HEK293 (cell line): ENCODE results near the gene SPDL1.

Experiments used
- CTCF ChIA-PET: fragments of 350-600 bp; formaldehyde crosslinking; extraction: SDS; loops from one replicate; lab custom pipeline; 2021; ENCODE audit warnings: antibody characterized with exemption; lab: Yijun Ruan, JAX
- POLR2A ChIA-PET: fragments of 300-600 bp; formaldehyde crosslinking; extraction: SDS; loops from one replicate; lab custom pipeline; 2020; ENCODE audit warnings: antibody characterized with exemption, inconsistent platforms; lab: Yijun Ruan, JAX
- H3K27ac ChIP-seq: fragments of 200-500 bp; sonication (Bioruptor generic); 2 replicates; pipeline ENCODE4 v1.5.1; 2014; ENCODE audit warnings: low read depth, low read length, control low read depth, inconsistent platforms; ENCODE audit errors: extremely low read depth
- H3K36me3 ChIP-seq, 2 experiments: fragments of 200-500 bp in 1 of 2; sonication (Bioruptor generic) in 1 of 2; 1 replicate in 1 of 2; 2 replicates in 1 of 2; pipeline ENCODE4 v1.5.1; 2014 to 2017; ENCODE audit warnings: inconsistent platforms in 2 of 2, low read length in 2 of 2; ENCODE audit not compliant: control insufficient read depth in 2 of 2, insufficient read depth in 1 of 2
- H3K4me1 ChIP-seq: fragments of 200-500 bp; sonication (Bioruptor generic); 2 replicates; pipeline ENCODE4 v1.5.1; 2014; ENCODE audit warnings: mild to moderate bottlenecking, low read length, inconsistent platforms; ENCODE audit not compliant: control insufficient read depth, insufficient read depth
- H3K4me3 ChIP-seq: 2 replicates; pipeline ENCODE4 v1.5.1; 2011; ENCODE audit warnings: low read depth, mild to moderate bottlenecking, control low read depth, low read length, moderate library complexity
- H3K9me3 ChIP-seq: fragments of 200-500 bp; sonication (Bioruptor generic); 2 replicates; pipeline ENCODE4 v1.5.1; 2014; ENCODE audit warnings: low read depth, low read length, inconsistent platforms; ENCODE audit not compliant: control insufficient read depth, insufficient read depth
- BCL11A ChIP-seq: fragments of 450-650 bp; formaldehyde crosslinking; IDR thresholded peaks from 2 replicates; pipeline ENCODE4 v1.5.1; 2016; ENCODE audit warnings: low read depth, missing biosample characterization, missing genetic modification characterization
- IKZF3 ChIP-seq: fragments of 450-650 bp; IDR thresholded peaks from 2 replicates; pipeline ENCODE4 v1.5.0; 2018; ENCODE audit warnings: missing biosample characterization, mild to moderate bottlenecking, missing genetic modification characterization, moderate library complexity
- KLF8 ChIP-seq: fragments of 450-650 bp; formaldehyde crosslinking; IDR thresholded peaks from 2 replicates; pipeline ENCODE4 v1.5.1; 2016; ENCODE audit warnings: missing biosample characterization, missing genetic modification characterization
- MZF1 ChIP-seq: fragments of 450-650 bp; formaldehyde crosslinking; IDR thresholded peaks from 2 replicates; pipeline ENCODE4 v1.5.1; 2017; ENCODE audit warnings: missing biosample characterization, missing genetic modification characterization, borderline replicate concordance
- YY1 ChIP-seq: fragments of 450-650 bp; formaldehyde crosslinking; IDR thresholded peaks from 2 replicates; pipeline ENCODE4 v1.5.1; 2018; ENCODE audit warnings: missing biosample characterization, missing genetic modification characterization
- ZBTB1 ChIP-seq: fragments of 450-650 bp; formaldehyde crosslinking; IDR thresholded peaks from 2 replicates; pipeline ENCODE4 v1.5.1; 2016; ENCODE audit warnings: missing biosample characterization, missing genetic modification characterization
- ZFP3 ChIP-seq: fragments of 450-650 bp; formaldehyde crosslinking; IDR thresholded peaks from 2 replicates; pipeline ENCODE4 v1.5.1; 2016; ENCODE audit warnings: low read depth, missing biosample characterization, missing genetic modification characterization
- ZIC2 ChIP-seq: fragments of 450-650 bp; formaldehyde crosslinking; IDR thresholded peaks from 2 replicates; pipeline ENCODE4 v1.5.1; 2016; ENCODE audit warnings: missing biosample characterization, missing genetic modification characterization
- ZNF157 ChIP-seq: fragments of 450-650 bp; formaldehyde crosslinking; IDR thresholded peaks from 2 replicates; pipeline ENCODE4 v1.5.1; 2016; ENCODE audit warnings: missing biosample characterization, missing genetic modification characterization
- ZNF354C ChIP-seq: fragments of 450-650 bp; formaldehyde crosslinking; IDR thresholded peaks from 2 replicates; pipeline ENCODE4 v1.5.1; 2016; ENCODE audit warnings: missing biosample characterization, missing genetic modification characterization, low read depth, borderline replicate concordance
- ZNF37A ChIP-seq: fragments of 450-650 bp; IDR thresholded peaks from 2 replicates; pipeline ENCODE4 v1.5.1; 2018; ENCODE audit warnings: missing biosample characterization, missing genetic modification characterization
- ZNF571 ChIP-seq: fragments of 450-650 bp; formaldehyde crosslinking; IDR thresholded peaks from 2 replicates; pipeline ENCODE4 v1.5.0; 2017; ENCODE audit warnings: missing biosample characterization, missing genetic modification characterization
- ZNF610 ChIP-seq: fragments of 450-650 bp; formaldehyde crosslinking; IDR thresholded peaks from 2 replicates; pipeline ENCODE4 v1.5.1; 2016; ENCODE audit warnings: missing biosample characterization, missing genetic modification characterization, borderline replicate concordance
- ZNF660 ChIP-seq: fragments of 450-650 bp; IDR thresholded peaks from 2 replicates; pipeline ENCODE4 v1.5.1; 2018; ENCODE audit warnings: missing biosample characterization, mild to moderate bottlenecking, missing genetic modification characterization
- ZNF670 ChIP-seq: fragments of 450-650 bp; formaldehyde crosslinking; IDR thresholded peaks from 2 replicates; pipeline ENCODE4 v1.5.1; 2016; ENCODE audit warnings: missing biosample characterization, missing genetic modification characterization, low read depth
- ZNF707 ChIP-seq: fragments of 450-650 bp; formaldehyde crosslinking; IDR thresholded peaks from 2 replicates; pipeline ENCODE4 v1.5.1; 2016; ENCODE audit warnings: missing biosample characterization, missing genetic modification characterization
- ZNF776 ChIP-seq: fragments of 450-650 bp; formaldehyde crosslinking; IDR thresholded peaks from 2 replicates; pipeline ENCODE4 v1.5.0; 2017; ENCODE audit warnings: missing biosample characterization, missing genetic modification characterization, borderline replicate concordance
- ZNF843 ChIP-seq: fragments of 450-650 bp; formaldehyde crosslinking; IDR thresholded peaks from 2 replicates; pipeline ENCODE4 v1.5.1; 2016; ENCODE audit warnings: missing biosample characterization, missing genetic modification characterization
- TF ChIP-seq, protein P1 (sequence below): fragments of 450-650 bp; formaldehyde crosslinking; IDR thresholded peaks from 2 replicates; pipeline ENCODE4 v1.5.1; 2017; ENCODE audit warnings: missing biosample characterization, mild to moderate bottlenecking, missing genetic modification characterization, moderate library complexity
- TF ChIP-seq, protein P2 (sequence below): fragments of 450-650 bp; formaldehyde crosslinking; IDR thresholded peaks from 2 replicates; pipeline ENCODE4 v1.5.1; 2016; ENCODE audit warnings: missing biosample characterization, missing genetic modification characterization
- TF ChIP-seq, protein P3 (sequence below): fragments of 450-650 bp; formaldehyde crosslinking; conservative IDR thresholded peaks from 2 replicates; pipeline ENCODE4 v1.5.1; 2016; ENCODE audit warnings: low read depth, missing biosample characterization, missing genetic modification characterization
- TF ChIP-seq, protein P4 (sequence below): fragments of 450-650 bp; formaldehyde crosslinking; IDR thresholded peaks from 2 replicates; pipeline ENCODE4 v1.5.1; 2016; ENCODE audit warnings: missing biosample characterization, missing genetic modification characterization

Gene SPDL1

GRCh38 chr5:169544264-169544950 lies 39.2 kb upstream of the SPDL1 start:
- TF ChIP-seq ZNF776 (tag by site-specific recombination) = no peak
- POLR2A ChIA-PET = interaction anchor here (0.5 to 1.2 kb wide), 2 partner anchors 39 to 309 kb away, joined by 3 read pairs; partner anchors contain the start of gene SPDL1
- H3K4me1 ChIP-seq = no peaks in the 10 kb centered on the region
- no peaks in the 10 kb centered on the region for H3K36me3 ChIP-seq
- H3K9me3 ChIP-seq = no peaks in the 10 kb centered on the region
- H3K27ac ChIP-seq = no peak overlapping the region
- H3K4me3 ChIP-seq = no peak overlapping the region
- CTCF ChIA-PET = interaction anchor here (0.6 to 1.4 kb wide), 5 partner anchors 242 to 832 kb away, joined by 3 to 5 read pairs (median 3); no protein-coding TSS in a partner anchor

GRCh38 chr5:169545762-169546161 lies 37.8 kb upstream of the SPDL1 start:
- no peaks in the 10 kb centered on the region for H3K4me1 ChIP-seq
- H3K9me3 ChIP-seq = no peaks in the 10 kb centered on the region
- H3K36me3 ChIP-seq = no peaks in the 10 kb centered on the region
- H3K4me3 ChIP-seq = no peak overlapping the region
- ChIA-PET CTCF (interaction anchor here (0.5 to 1.4 kb wide), 9 partner anchors 11 to 600 kb away, joined by 3 to 5 read pairs (median 3); no protein-coding TSS in a partner anchor), POLR2A (no interaction called here)
- H3K27ac ChIP-seq = no peak overlapping the region
- no peak for TF ChIP-seq ZNF843 (tag by site-specific recombination)
- TF ChIP-seq ZNF660 (tag by site-specific recombination) = no peak
- TF ChIP-seq, protein P1, sequence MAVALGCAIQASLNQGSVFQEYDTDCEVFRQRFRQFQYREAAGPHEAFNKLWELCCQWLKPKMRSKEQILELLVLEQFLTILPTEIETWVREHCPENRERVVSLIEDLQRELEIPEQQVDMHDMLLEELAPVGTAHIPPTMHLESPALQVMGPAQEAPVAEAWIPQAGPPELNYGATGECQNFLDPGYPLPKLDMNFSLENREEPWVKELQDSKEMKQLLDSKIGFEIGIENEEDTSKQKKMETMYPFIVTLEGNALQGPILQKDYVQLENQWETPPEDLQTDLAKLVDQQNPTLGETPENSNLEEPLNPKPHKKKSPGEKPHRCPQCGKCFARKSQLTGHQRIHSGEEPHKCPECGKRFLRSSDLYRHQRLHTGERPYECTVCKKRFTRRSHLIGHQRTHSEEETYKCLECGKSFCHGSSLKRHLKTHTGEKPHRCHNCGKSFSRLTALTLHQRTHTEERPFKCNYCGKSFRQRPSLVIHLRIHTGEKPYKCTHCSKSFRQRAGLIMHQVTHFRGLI = no peak
- no peak for TF ChIP-seq ZNF707 (tag by site-specific recombination)
- TF ChIP-seq ZNF571 (tag by site-specific recombination) = no peak
- no peak for TF ChIP-seq ZFP3 (tag by site-specific recombination)
- TF ChIP-seq ZNF37A (tag by site-specific recombination) = no peak
- TF ChIP-seq BCL11A (tag by site-specific recombination) = no peak
- TF ChIP-seq ZNF610 = no peak
- TF ChIP-seq KLF8 = no peak
- TF ChIP-seq ZIC2 (tag by site-specific recombination) = no peak
- TF ChIP-seq, protein P2, sequence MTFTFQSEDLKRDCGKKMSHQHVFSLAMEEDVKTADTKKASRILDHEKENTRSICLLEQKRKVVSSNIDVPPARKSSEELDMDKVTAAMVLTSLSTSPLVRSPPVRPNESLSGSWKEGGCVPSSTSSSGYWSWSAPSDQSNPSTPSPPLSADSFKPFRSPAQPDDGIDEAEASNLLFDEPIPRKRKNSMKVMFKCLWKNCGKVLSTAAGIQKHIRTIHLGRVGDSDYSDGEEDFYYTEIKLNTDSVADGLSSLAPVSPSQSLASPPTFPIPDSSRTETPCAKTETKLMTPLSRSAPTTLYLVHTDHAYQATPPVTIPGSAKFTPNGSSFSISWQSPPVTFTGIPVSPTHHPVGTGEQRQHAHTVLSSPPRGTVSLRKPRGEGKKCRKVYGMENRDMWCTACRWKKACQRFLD (tag by site-specific recombination) = no peak
- TF ChIP-seq ZNF157 (tag by site-specific recombination) = no peak
- TF ChIP-seq YY1 (tag by site-specific recombination) = no peak

DNA sequence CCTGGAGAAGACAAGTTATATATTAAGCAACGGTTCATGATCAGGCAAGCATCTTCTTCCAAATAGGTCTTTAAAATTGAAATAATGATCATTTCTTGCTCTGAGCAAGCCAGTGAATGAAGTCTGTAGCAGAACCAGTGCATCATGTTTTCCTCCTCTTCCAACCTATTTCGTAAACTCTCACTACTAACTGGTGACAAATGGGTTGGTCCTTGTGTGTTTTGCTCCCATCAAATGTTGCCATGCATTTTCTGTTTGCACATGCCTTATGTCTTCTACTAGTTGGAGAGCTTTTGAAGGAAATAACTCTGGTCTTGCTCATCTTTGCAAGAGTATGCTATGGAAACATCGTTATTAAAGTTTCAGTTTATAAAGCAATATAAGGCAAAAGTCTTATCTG lies 37.2 kb upstream of the SPDL1 start:
- Histone ChIP-seq H3K27ac (no peak overlapping the region), H3K9me3 (no peaks in the 10 kb centered on the region), H3K36me3 (no peaks in the 10 kb centered on the region), H3K4me1 (no peaks in the 10 kb centered on the region), H3K4me3 (no peak overlapping the region)
- ChIA-PET CTCF (interaction anchor here (0.6 to 3.7 kb wide), 10 partner anchors 11 to 549 kb away, joined by 3 to 14 read pairs (median 4); partner anchors contain the start of gene SLIT3), POLR2A (no interaction called here)
- TF ChIP-seq, protein P3, sequence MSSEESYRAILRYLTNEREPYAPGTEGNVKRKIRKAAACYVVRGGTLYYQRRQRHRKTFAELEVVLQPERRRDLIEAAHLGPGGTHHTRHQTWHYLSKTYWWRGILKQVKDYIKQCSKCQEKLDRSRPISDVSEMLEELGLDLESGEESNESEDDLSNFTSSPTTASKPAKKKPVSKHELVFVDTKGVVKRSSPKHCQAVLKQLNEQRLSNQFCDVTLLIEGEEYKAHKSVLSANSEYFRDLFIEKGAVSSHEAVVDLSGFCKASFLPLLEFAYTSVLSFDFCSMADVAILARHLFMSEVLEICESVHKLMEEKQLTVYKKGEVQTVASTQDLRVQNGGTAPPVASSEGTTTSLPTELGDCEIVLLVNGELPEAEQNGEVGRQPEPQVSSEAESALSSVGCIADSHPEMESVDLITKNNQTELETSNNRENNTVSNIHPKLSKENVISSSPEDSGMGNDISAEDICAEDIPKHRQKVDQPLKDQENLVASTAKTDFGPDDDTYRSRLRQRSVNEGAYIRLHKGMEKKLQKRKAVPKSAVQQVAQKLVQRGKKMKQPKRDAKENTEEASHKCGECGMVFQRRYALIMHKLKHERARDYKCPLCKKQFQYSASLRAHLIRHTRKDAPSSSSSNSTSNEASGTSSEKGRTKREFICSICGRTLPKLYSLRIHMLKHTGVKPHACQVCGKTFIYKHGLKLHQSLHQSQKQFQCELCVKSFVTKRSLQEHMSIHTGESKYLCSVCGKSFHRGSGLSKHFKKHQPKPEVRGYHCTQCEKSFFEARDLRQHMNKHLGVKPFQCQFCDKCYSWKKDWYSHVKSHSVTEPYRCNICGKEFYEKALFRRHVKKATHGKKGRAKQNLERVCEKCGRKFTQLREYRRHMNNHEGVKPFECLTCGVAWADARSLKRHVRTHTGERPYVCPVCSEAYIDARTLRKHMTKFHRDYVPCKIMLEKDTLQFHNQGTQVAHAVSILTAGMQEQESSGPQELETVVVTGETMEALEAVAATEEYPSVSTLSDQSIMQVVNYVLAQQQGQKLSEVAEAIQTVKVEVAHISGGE (tag by site-specific recombination) = no peak
- no peak for TF ChIP-seq MZF1 (tag by site-specific recombination)
- no peak for TF ChIP-seq ZBTB1 (tag by site-specific recombination)
- TF ChIP-seq IKZF3 (tag by site-specific recombination) = no peak
- TF ChIP-seq ZNF354C (tag by site-specific recombination) = no peak
- TF ChIP-seq, protein P4, sequence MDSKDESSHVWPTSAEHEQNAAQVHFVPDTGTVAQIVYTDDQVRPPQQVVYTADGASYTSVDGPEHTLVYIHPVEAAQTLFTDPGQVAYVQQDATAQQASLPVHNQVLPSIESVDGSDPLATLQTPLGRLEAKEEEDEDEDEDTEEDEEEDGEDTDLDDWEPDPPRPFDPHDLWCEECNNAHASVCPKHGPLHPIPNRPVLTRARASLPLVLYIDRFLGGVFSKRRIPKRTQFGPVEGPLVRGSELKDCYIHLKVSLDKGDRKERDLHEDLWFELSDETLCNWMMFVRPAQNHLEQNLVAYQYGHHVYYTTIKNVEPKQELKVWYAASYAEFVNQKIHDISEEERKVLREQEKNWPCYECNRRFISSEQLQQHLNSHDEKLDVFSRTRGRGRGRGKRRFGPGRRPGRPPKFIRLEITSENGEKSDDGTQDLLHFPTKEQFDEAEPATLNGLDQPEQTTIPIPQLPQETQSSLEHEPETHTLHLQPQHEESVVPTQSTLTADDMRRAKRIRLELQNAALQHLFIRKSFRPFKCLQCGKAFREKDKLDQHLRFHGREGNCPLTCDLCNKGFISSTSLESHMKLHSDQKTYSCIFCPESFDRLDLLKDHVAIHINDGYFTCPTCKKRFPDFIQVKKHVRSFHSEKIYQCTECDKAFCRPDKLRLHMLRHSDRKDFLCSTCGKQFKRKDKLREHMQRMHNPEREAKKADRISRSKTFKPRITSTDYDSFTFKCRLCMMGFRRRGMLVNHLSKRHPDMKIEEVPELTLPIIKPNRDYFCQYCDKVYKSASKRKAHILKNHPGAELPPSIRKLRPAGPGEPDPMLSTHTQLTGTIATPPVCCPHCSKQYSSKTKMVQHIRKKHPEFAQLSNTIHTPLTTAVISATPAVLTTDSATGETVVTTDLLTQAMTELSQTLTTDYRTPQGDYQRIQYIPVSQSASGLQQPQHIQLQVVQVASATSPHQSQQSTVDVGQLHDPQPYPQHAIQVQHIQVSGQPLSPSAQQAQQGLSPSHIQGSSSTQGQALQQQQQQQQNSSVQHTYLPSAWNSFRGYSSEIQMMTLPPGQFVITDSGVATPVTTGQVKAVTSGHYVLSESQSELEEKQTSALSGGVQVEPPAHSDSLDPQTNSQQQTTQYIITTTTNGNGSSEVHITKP (tag by site-specific recombination) = no peak
- no peak for TF ChIP-seq ZNF670 (tag by site-specific recombination)
- TF ChIP-seq KLF8 = no peak
